Upper lobe of left lung (tissue), 6 donors: Measurements from ENCODE around the gene LRRC23. TPM values are rescaled to one million over a fixed set of nuclear protein-coding genes. Genes with fewer than 3 reads are reported as not detected.
"Not testable (repeated sequence)": the region's sequence is repeated elsewhere in the genome, so short reads cannot be mapped to it uniquely, and the experiment has no call there.

Source experiments
- ATAC-seq, 2 donors: fragments of 200-7000 bp; cut with Tn5 transposase; one replicate each; pipeline ENCODE4 v1.9.1; 2022; ENCODE audit warnings: mild to moderate bottlenecking in 2 of 2, moderate library complexity in 2 of 2; ENCODE audit not compliant: low FRiP score in 2 of 2
- DNase-seq, 2 donors: peaks; one replicate each; pipeline ENCODE4 v3.0.0-alpha.2; 2019 to 2020
- H3K27ac ChIP-seq, 4 donors: fragments of 200-600 bp; sonication (generic); one replicate each; pipeline ENCODE4 v1.5.1; 2016 to 2019
- H3K27me3 ChIP-seq, 4 donors: fragments of 200-600 bp; sonication (generic); one replicate each; pipeline ENCODE4 v1.5.1; 2017 to 2019
- H3K36me3 ChIP-seq, 4 donors: fragments of 200-600 bp; sonication (generic); one replicate each; pipeline ENCODE4 v1.5.1; 2016 to 2019
- H3K4me1 ChIP-seq, 4 donors: fragments of 200-600 bp; sonication (generic); one replicate each; pipeline ENCODE4 v1.5.1; 2018 to 2019
- H3K4me3 ChIP-seq, 4 donors: fragments of 200-600 bp; sonication (generic); one replicate each; pipeline ENCODE4 v1.5.1; 2017 to 2019; ENCODE audit warnings: mild to moderate bottlenecking in 2 of 4, moderate library complexity in 1 of 4
- H3K9me3 ChIP-seq, 4 donors: fragments of 200-600 bp; sonication (generic); one replicate each; pipeline ENCODE4 v1.5.1; 2018 to 2019
- EP300 ChIP-seq, 4 donors: sonication (generic); formaldehyde crosslinking; IDR thresholded peaks; one replicate each; pipeline ENCODE4 v1.5.1; 2017; ENCODE audit warnings: antibody characterized with exemption in 4 of 4, control low read depth in 2 of 4
- POLR2A ChIP-seq, 4 donors: fragments of 450-650 bp; IDR thresholded peaks; one replicate each; pipeline ENCODE4 v1.5.1; 2016 to 2017; ENCODE audit warnings: antibody characterized with exemption in 4 of 4, mild to moderate bottlenecking in 2 of 4
- POLR2AphosphoS5 ChIP-seq, 2 donors: sonication (generic); formaldehyde crosslinking; IDR thresholded peaks; one replicate each; pipeline ENCODE4 v1.5.1; 2017; ENCODE audit warnings: antibody characterized with exemption in 2 of 2
- WGBS, 2 donors: methylation state at CpG; one replicate each; pipeline ENCODE4 v1.1.5; 2017 to 2018; 5-methylcytosine and 5-hydroxymethylcytosine counted together
- total RNA-seq, 6 donors: library from RNA; depleted of rRNA in 4 of 6; stranded (reverse); fragments of >200 nt in 4 of 6; gene quantifications; one replicate each; pipeline versions ENCODE4 v1.1.0 to v1.2.1, GENCODE V29; 2016 to 2021
- TF ChIP-seq, protein P1 (sequence below), 6 experiments: fragments of 450-650 bp in 4 of 6; fragments of 200-600 bp in 2 of 6; sonication (generic) in 2 of 6; IDR thresholded peaks; one replicate each; pipeline ENCODE4 v1.5.1; 2016 to 2019; ENCODE audit warnings: antibody characterized with exemption in 6 of 6
- donor health status: DM: no; HTN: no; CAD: no; lungs with moderate emphysema.
- donor health status: DM: no; HTN: yes; CAD: no; lungs with severe emphysema.

Gene LRRC23
- total RNA-seq, 6 donors from 2014 or later, result 12.0 to 83.2 (median 29.1) TPM

DNA sequence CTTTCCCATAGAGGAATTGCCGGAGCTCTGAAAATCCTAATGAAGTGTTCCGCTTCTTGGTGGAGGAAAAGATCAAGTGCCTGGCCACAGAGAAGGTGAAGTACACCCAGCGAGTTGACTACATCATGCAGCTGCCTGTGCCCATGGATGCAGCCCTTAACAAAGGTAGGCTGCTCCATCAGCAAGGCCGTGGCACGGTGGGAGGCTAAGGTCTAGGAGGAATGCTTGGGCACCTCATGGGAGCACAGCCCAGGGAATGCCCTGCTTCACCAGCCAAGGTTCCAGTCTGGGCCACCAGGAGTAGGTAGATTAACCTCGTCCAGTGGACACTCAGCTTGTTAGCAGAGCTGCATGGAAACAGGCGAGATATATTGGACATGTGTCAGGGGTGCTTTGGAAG, 43.7 kb upstream of the LRRC23 start:
- Histone ChIP-seq H3K4me3 (no peak overlapping the region), H3K9me3 (no peaks in the 10 kb centered on the region), H3K27ac (no peak overlapping the region), H3K36me3 (peaks cover 45 to 99% (median 87%) of the 10 kb centered on the region in 4 donors), H3K4me1 (no peaks in the 10 kb centered on the region), H3K27me3 (no peaks in the 10 kb centered on the region)
- DNase-seq (no peak), ATAC-seq (no peak)
- WGBS, 2 donors, result 93 to 98% methylated on average over 7 of the region's 7 CpGs
- TF ChIP-seq POLR2A (IDR thresholded peaks at IDR 0.05) (no peak), EP300 (IDR thresholded peaks at IDR 0.05) (no peak), POLR2AphosphoS5 (IDR thresholded peaks at IDR 0.05) (no peak)
- TF ChIP-seq, protein P1, sequence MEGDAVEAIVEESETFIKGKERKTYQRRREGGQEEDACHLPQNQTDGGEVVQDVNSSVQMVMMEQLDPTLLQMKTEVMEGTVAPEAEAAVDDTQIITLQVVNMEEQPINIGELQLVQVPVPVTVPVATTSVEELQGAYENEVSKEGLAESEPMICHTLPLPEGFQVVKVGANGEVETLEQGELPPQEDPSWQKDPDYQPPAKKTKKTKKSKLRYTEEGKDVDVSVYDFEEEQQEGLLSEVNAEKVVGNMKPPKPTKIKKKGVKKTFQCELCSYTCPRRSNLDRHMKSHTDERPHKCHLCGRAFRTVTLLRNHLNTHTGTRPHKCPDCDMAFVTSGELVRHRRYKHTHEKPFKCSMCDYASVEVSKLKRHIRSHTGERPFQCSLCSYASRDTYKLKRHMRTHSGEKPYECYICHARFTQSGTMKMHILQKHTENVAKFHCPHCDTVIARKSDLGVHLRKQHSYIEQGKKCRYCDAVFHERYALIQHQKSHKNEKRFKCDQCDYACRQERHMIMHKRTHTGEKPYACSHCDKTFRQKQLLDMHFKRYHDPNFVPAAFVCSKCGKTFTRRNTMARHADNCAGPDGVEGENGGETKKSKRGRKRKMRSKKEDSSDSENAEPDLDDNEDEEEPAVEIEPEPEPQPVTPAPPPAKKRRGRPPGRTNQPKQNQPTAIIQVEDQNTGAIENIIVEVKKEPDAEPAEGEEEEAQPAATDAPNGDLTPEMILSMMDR (IDR thresholded peaks at IDR 0.05), result no peak

DNA sequence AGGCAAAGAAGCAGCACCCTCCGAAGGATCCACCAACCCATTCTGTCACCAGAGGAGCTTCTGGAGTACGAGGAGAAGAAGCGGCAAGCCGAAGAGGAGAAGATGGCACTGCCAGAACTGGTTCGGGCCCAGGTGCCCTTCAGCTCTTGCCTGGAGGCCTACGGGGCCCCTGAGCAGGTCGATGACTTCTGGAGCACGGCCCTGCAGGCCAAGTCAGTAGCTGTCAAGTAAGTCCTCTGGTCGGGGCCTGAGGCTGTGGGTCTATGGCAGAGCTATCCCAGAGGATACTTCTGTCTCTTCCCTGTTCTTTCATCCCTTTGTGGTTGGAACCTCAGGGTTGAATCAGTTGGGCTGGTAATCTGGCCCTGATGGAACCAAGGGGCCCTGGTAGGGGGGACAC, 43.2 kb upstream of the LRRC23 start:
- WGBS, 2 donors, result 88 to 97% methylated on average over 9 of the region's 9 CpGs
- Histone ChIP-seq H3K4me3 (no peak overlapping the region), H3K4me1 (peaks cover 0 to under 1% (median 0%) of the 10 kb centered on the region in 4 donors), H3K36me3 (peaks cover 42 to 97% (median 82%) of the 10 kb centered on the region in 4 donors), H3K27ac (no peak overlapping the region), H3K27me3 (no peaks in the 10 kb centered on the region), H3K9me3 (no peaks in the 10 kb centered on the region)
- DNase-seq (no peak), ATAC-seq (no peak)
- TF ChIP-seq POLR2AphosphoS5 (IDR thresholded peaks at IDR 0.05) (no peak), EP300 (IDR thresholded peaks at IDR 0.05) (no peak), POLR2A (IDR thresholded peaks at IDR 0.05) (no peak)
- TF ChIP-seq, protein P1 (IDR thresholded peaks at IDR 0.05), result no peak

GRCh38 chr12:6863033-6863432, 41.6 kb upstream of the LRRC23 start:
- Histone ChIP-seq H3K9me3 (no peaks in the 10 kb centered on the region), H3K36me3 (peaks cover 35 to 81% (median 66%) of the 10 kb centered on the region in 4 donors), H3K4me1 (peaks cover 6 to 10% (median 7%) of the 10 kb centered on the region in 4 donors), H3K4me3 (no peak overlapping the region), H3K27ac (no peak overlapping the region), H3K27me3 (no peaks in the 10 kb centered on the region)
- WGBS, 2 donors, result 91 to 95% methylated on average over 9 to 10 of the region's 11 CpGs
- DNase-seq (no peak), ATAC-seq (no peak)
- TF ChIP-seq, protein P1 (IDR thresholded peaks at IDR 0.05), result no peak
- TF ChIP-seq EP300 (IDR thresholded peaks at IDR 0.05) (no peak), POLR2AphosphoS5 (IDR thresholded peaks at IDR 0.05) (no peak), POLR2A (IDR thresholded peaks at IDR 0.05) (no peak)

- DNase-seq (no peak), ATAC-seq (no peak)
- H3K4me1 ChIP-seq, result peaks cover 12 to 17% (median 13%) of the 10 kb centered on the region in 4 donors
- WGBS, 2 donors, result 94 to 95% methylated on average over 10 to 16 of the region's 16 CpGs
- TF ChIP-seq, protein P1 (IDR thresholded peaks at IDR 0.05), result no peak
- no peak for TF ChIP-seq EP300 (IDR thresholded peaks at IDR 0.05)
- TF ChIP-seq POLR2AphosphoS5 (IDR thresholded peaks at IDR 0.05), result no peak
- no peak for TF ChIP-seq POLR2A (IDR thresholded peaks at IDR 0.05)
- no peak overlapping the region for H3K4me3 ChIP-seq
- H3K36me3 ChIP-seq, result peaks cover 28 to 73% (median 59%) of the 10 kb centered on the region in 4 donors
- H3K27me3 ChIP-seq, result no peaks in the 10 kb centered on the region
- H3K9me3 ChIP-seq, result no peaks in the 10 kb centered on the region
- no peak overlapping the region for H3K27ac ChIP-seq
These were observed 40.9 kb upstream of the LRRC23 start for GRCh38 chr12:6863586-6864321.

DNA sequence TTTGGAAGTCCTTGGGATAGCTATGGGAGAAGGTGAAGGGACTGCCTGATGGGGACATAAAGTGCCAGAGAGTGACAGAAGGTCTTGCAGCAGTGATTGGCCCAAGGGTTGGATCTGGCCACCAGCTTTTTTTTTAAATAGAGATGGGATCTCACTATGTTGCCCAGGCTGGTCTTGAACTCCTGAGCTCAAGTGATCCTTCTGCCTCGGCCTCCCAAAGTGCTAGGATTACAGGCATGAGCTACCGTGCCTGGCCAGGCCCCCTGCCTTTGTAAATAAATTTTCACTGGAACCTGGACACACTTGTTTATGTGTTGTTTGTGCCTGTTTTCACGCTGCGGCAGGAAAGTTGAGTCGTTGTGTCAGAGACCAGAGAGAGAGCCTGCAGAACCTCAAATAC, 39.3 kb upstream of the LRRC23 start:
- H3K27ac ChIP-seq, H3K27me3 ChIP-seq, H3K4me3 ChIP-seq, ATAC-seq, DNase-seq, H3K9me3 ChIP-seq: not testable (repeated sequence)
- WGBS, 2 donors, result 86 to 96% methylated on average over 5 of the region's 5 CpGs
- Histone ChIP-seq H3K36me3 (peaks cover 23 to 70% (median 50%) of the 10 kb centered on the region in 4 donors), H3K4me1 (peaks cover 25 to 33% (median 27%) of the 10 kb centered on the region in 4 donors)
